T-cell (primary cell): ENCODE data around the gene HCAR1. TPM values are rescaled to one million over a fixed set of nuclear protein-coding genes. Genes with fewer than 3 reads are reported as not detected.
"Not testable (repeated sequence)": the region's sequence is repeated elsewhere in the genome, so short reads cannot be mapped to it uniquely, and the experiment has no call there.

ENCODE experiments used
- ATAC-seq, 4 experiments: fragments of 200-7000 bp in 3 of 4; fragments of 150-1000 bp in 1 of 4; cut with Tn5 transposase; replicated peaks in 1 of 4; 1 replicate in 3 of 4; 2 replicates in 1 of 4; pipeline ENCODE4 v1.10.0; 2021; ENCODE audit warnings: moderate library complexity in 3 of 4, mild to moderate bottlenecking in 2 of 4, moderate number of reproducible peaks in 1 of 4
- CTCF ChIA-PET, 2 donors: fragments of 300-600 bp; sonication (Branson Sonifier 250); formaldehyde crosslinking; loops; one replicate each; lab custom pipeline; 2022; ENCODE audit warnings: antibody characterized with exemption in 2 of 2; lab: Charles Lee
- POLR2A ChIA-PET, 2 donors: fragments of 300-600 bp; sonication (Branson Sonifier 250); formaldehyde crosslinking; loops; one replicate each; lab custom pipeline; 2022; ENCODE audit warnings: antibody characterized with exemption in 2 of 2; lab: Charles Lee
- DNase-seq, 35 experiments: peaks; one replicate each; pipeline versions ENCODE4 v3.0.0 to v3.0.0-alpha.2; 2013 to 2023
- H3K27ac ChIP-seq: one replicate; pipeline ENCODE4 v1.5.1; 2013; ENCODE audit warnings: low read length
- H3K27me3 ChIP-seq, 2 experiments: replicated peaks in 1 of 2; 1 replicate in 1 of 2; 2 replicates in 1 of 2; pipeline versions ENCODE4 v1.6.1 to v1.7.0; 2013; ENCODE audit warnings: low read length in 1 of 2, mixed read lengths in 1 of 2; ENCODE audit not compliant: control insufficient read depth in 2 of 2, insufficient read depth in 2 of 2; ENCODE audit errors: extremely low read depth in 1 of 2
- H3K36me3 ChIP-seq, 2 donors: 1 replicate in 1 of 2; 2 replicates in 1 of 2; pipeline versions ENCODE4 v1.6.1 to v1.7.0; 2013; ENCODE audit warnings: low read length in 1 of 2; ENCODE audit not compliant: control insufficient read depth in 2 of 2, insufficient read depth in 1 of 2; ENCODE audit errors: extremely low read depth in 1 of 2
- H3K4me1 ChIP-seq, 2 experiments: 1 replicate in 1 of 2; 2 replicates in 1 of 2; pipeline versions ENCODE4 v1.6.1 to v1.7.0; 2013; ENCODE audit warnings: low read length in 2 of 2, mixed read lengths in 1 of 2; ENCODE audit not compliant: insufficient read depth in 2 of 2, control insufficient read depth in 1 of 2; ENCODE audit errors: extremely low read depth in 1 of 2
- H3K4me3 ChIP-seq, 2 donors: 1 replicate in 1 of 2; 2 replicates in 1 of 2; pipeline versions ENCODE4 v1.5.1 to v1.7.0; 2013; ENCODE audit warnings: mild to moderate bottlenecking in 2 of 2, low read length in 1 of 2, moderate library complexity in 1 of 2; ENCODE audit not compliant: control insufficient read depth in 1 of 2; ENCODE audit errors: extremely low read depth in 1 of 2
- H3K9me3 ChIP-seq: 2 replicates; pipeline ENCODE4 v1.7.0; 2013
- H3K27ac Mint-ChIP-seq, 2 donors: one replicate each; pipeline ENCODE4 v1.8.0; 2020 to 2021; ENCODE audit warnings: mild to moderate bottlenecking in 2 of 2, mixed read lengths in 2 of 2
- H3K27me3 Mint-ChIP-seq, 2 donors: one replicate each; pipeline ENCODE4 v1.8.0; 2021 to 2022; ENCODE audit warnings: mixed read lengths in 2 of 2
- H3K36me3 Mint-ChIP-seq: one replicate; pipeline ENCODE4 v1.8.0; 2021; ENCODE audit warnings: mixed read lengths
- H3K4me1 Mint-ChIP-seq, 3 donors: one replicate each; pipeline ENCODE4 v1.8.0; 2020 to 2022; ENCODE audit warnings: mixed read lengths in 3 of 3, mild to moderate bottlenecking in 1 of 3
- H3K4me3 Mint-ChIP-seq, 3 donors: one replicate each; pipeline ENCODE4 v1.8.0; 2020 to 2022; ENCODE audit warnings: mild to moderate bottlenecking in 3 of 3, mixed read lengths in 3 of 3, moderate library complexity in 3 of 3
- H3K9me3 Mint-ChIP-seq, 3 donors: one replicate each; pipeline ENCODE4 v1.8.0; 2020 to 2022; ENCODE audit warnings: mixed read lengths in 3 of 3
- WGBS: methylation state at CpG from one replicate; pipeline ENCODE4 v1.1.5; 2013; ENCODE audit warnings: missing lambda C conversion rate; ENCODE audit not compliant: insufficient coverage; 5-methylcytosine and 5-hydroxymethylcytosine counted together
- total RNA-seq, 35 experiments: library from RNA in 6 of 35; stranded (reverse) in 6 of 35; fragments of 120-200 nt in 1 of 35; gene quantifications; one replicate each; pipeline versions ENCODE4 v1.2.1 to v1.2.4 and lab custom pipeline; 2013 to 2026

The HCAR1 gene
- total RNA-seq, 5 donors from 2014 or later (not counting 1 experiment from before 2014, with no cell fraction given), result 0.06 to 0.19 TPM; not detected in 3

- no peak overlapping the region for H3K4me3 Mint-ChIP-seq
- POLR2A ChIA-PET, result no interaction called here
- H3K4me1 ChIP-seq, result peaks cover 0 to 1% of the 10 kb centered on the region in 2 experiments
- no peaks in the 10 kb centered on the region for H3K36me3 ChIP-seq
- CTCF ChIA-PET, result no interaction called here
- 94% methylated on average over 9 of the region's 12 CpGs for WGBS
- peaks cover 14% of the 10 kb centered on the region in 3 donors for H3K4me1 Mint-ChIP-seq
- no peak overlapping the region for H3K4me3 ChIP-seq
- H3K36me3 Mint-ChIP-seq, result no peaks in the 10 kb centered on the region
- no peak for DNase-seq
- H3K27ac ChIP-seq, result no peak overlapping the region
- no peaks in the 10 kb centered on the region for H3K9me3 ChIP-seq
- H3K27me3 ChIP-seq, result peaks cover 0 to 8% of the 10 kb centered on the region in 2 experiments
- no peaks in the 10 kb centered on the region for H3K9me3 Mint-ChIP-seq
- ATAC-seq, result no peak
- peaks cover 0 to 13% of the 10 kb centered on the region in 2 donors for H3K27me3 Mint-ChIP-seq
- no peak overlapping the region for H3K27ac Mint-ChIP-seq
These were observed 5.9 kb downstream of the HCAR1 start for GRCh38 chr12:122724641-122725243.

GRCh38 chr12:122722387-122722786 lies 8.3 kb downstream of the HCAR1 start:
- H3K9me3 ChIP-seq, result no peaks in the 10 kb centered on the region
- H3K27ac ChIP-seq, result no peak overlapping the region
- Mint-ChIP-seq H3K27me3 (peaks cover 0 to 6% of the 10 kb centered on the region in 2 donors), H3K4me3 (no peak overlapping the region), H3K27ac (no peak overlapping the region), H3K9me3 (no peaks in the 10 kb centered on the region), H3K4me1 (peaks cover 7 to 14% (median 10%) of the 10 kb centered on the region in 3 donors), H3K36me3 (no peaks in the 10 kb centered on the region)
- peaks cover 0 to 2% of the 10 kb centered on the region in 2 experiments for H3K27me3 ChIP-seq
- no peaks in the 10 kb centered on the region for H3K36me3 ChIP-seq
- CTCF ChIA-PET, result interaction anchor here in 1 of 2 donors (0.6 kb wide), 1 partner anchor 1224 kb away, joined by 3 read pairs; no protein-coding TSS in a partner anchor
- WGBS, result no CpG with 5 or more reads among the region's 1 CpG
- ATAC-seq, result no peak
- POLR2A ChIA-PET, result no interaction called here
- DNase-seq, result no peak
- no peaks in the 10 kb centered on the region for H3K4me1 ChIP-seq
- no peak overlapping the region for H3K4me3 ChIP-seq

DNA sequence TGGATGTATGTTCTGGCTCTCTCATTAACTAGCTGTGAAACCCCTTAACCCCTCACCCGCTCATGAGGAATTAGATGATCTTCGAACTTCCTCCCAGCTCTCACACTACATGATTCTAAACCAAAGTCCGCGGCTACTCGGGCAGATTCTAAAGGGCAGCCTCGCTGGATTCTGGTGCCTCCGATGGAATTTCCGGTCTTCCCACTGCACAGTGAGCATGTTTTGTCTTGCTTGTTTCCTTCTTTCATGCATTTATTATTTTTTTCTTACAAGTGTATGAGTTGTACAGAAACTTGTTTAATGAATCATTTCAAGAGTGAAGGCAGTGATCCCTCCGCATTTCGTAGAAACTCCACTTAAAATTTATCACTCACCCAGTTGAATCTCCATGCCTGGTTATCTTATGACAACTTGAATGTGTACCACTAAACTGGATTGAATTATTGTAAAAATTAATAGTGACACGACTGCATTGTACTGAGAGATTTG lies 9.5 kb downstream of the HCAR1 start:
- Histone ChIP-seq H3K27me3 (peaks cover 0 to 2% of the 10 kb centered on the region in 2 experiments), H3K36me3 (no peaks in the 10 kb centered on the region), H3K4me1 (no peaks in the 10 kb centered on the region), H3K4me3 (no peak overlapping the region), H3K27ac (no peak overlapping the region), H3K9me3 (no peaks in the 10 kb centered on the region)
- no peak overlapping the region for H3K27ac Mint-ChIP-seq
- DNase-seq, result no peak
- H3K36me3 Mint-ChIP-seq, result no peaks in the 10 kb centered on the region
- WGBS, result 70% methylated on average over 2 of the region's 11 CpGs
- CTCF ChIA-PET, result no interaction called here
- H3K9me3 Mint-ChIP-seq, result no peaks in the 10 kb centered on the region
- H3K4me1 Mint-ChIP-seq, result peaks cover 4 to 10% (median 5%) of the 10 kb centered on the region in 3 donors
- no peak overlapping the region for H3K4me3 Mint-ChIP-seq
- H3K27me3 Mint-ChIP-seq, result peaks cover 0 to 6% of the 10 kb centered on the region in 2 donors
- no peak for ATAC-seq
- POLR2A ChIA-PET, result no interaction called here

DNA sequence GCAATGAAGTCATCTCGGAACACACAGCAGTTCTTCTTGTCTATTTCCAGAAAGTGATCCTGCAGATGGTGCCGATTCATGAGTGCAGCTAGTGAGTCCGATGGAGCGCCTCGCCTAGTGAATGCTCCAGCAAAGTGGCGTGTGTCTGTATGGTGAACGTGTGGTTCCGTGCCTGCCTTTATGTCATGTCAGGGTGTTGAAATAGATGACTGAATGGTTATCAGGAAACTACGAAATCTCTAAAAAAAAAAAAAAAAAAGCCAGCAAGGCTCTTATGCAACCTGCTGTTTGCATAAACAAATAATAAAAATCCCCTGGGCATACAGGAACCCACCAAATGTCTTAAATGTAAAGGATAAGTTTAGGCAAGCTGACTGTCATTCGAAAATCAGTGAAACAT lies 14.0 kb downstream of the HCAR1 start, which contains the start of gene HCAR3:
Gene HCAR3 (minus strand): TSS at position 154 of the 400 bp plus-strand sequence. CDS start 74 bp downstream, at position 80.
- H3K27me3 Mint-ChIP-seq, result not testable (repeated sequence)

GRCh38 chr12:122715211-122715610 lies 15.4 kb downstream of the HCAR1 start:
- H3K27me3 ChIP-seq, H3K4me1 Mint-ChIP-seq, H3K27ac ChIP-seq, H3K4me1 ChIP-seq, CTCF ChIA-PET, H3K27ac Mint-ChIP-seq, H3K9me3 ChIP-seq, ATAC-seq, H3K4me3 Mint-ChIP-seq, H3K27me3 Mint-ChIP-seq, POLR2A ChIA-PET, H3K36me3 ChIP-seq, H3K36me3 Mint-ChIP-seq, H3K9me3 Mint-ChIP-seq, DNase-seq, H3K4me3 ChIP-seq: not testable (repeated sequence)
- WGBS, result 75% methylated on average over 4 of the region's 6 CpGs

More for the DNA sequence above, 14.0 kb downstream of the HCAR1 start, which contains the start of gene HCAR3:
- H3K4me1 Mint-ChIP-seq, H3K4me3 ChIP-seq, H3K27me3 ChIP-seq, H3K27ac ChIP-seq, CTCF ChIA-PET, POLR2A ChIA-PET, H3K36me3 Mint-ChIP-seq, H3K4me1 ChIP-seq, H3K36me3 ChIP-seq, ATAC-seq, H3K9me3 ChIP-seq, H3K9me3 Mint-ChIP-seq, H3K4me3 Mint-ChIP-seq, H3K27ac Mint-ChIP-seq: not testable (repeated sequence)
- WGBS, result 97% methylated on average over 6 of the region's 10 CpGs
- DNase-seq, result peak in 1 of 35 experiments; percentile 26

GRCh38 chr12:122713491-122714188 lies 17.0 kb downstream of the HCAR1 start:
- WGBS, result no CpG with 5 or more reads among the region's 10 CpGs
- H3K9me3 ChIP-seq, H3K27me3 ChIP-seq, H3K27me3 Mint-ChIP-seq, H3K36me3 ChIP-seq, DNase-seq, POLR2A ChIA-PET, CTCF ChIA-PET, H3K4me1 Mint-ChIP-seq, H3K4me1 ChIP-seq, H3K36me3 Mint-ChIP-seq, H3K4me3 ChIP-seq, H3K9me3 Mint-ChIP-seq, H3K27ac ChIP-seq, H3K27ac Mint-ChIP-seq, H3K4me3 Mint-ChIP-seq, ATAC-seq: not testable (repeated sequence)
